GM18858 (cell line): ENCODE results near the gene NPFFR1.
A peak's percentile ranks its signal among the peaks of the same experiment; 100 is the strongest.

Experiments
- ATAC-seq: cut with Tn5 transposase; IDR thresholded peaks from one replicate; pipeline ENCODE4 v1.9.1; 2021; ENCODE audit not compliant: unreplicated experiment

Gene NPFFR1

DNA sequence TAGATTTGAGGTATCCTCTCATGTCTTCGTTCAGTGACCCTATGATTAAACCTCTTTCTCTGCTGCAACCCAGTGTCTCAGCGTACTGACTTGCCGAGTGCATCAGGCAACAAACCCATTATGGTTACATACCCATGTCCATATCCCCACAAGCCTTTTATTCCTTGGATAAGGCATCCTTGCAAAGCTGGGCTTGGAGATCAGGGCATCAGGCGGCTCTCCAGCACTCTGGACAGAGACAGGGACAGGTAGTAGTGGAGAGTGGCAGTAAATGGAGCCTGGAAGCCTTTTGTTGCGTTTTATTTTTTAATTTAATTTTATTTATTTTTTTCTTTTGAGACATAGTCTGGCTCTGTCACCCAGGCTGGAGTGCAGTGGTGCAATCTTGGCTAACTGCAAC is 32.0 kb upstream of the NPFFR1 start:
- ATAC-seq, result no peak

- no peak for ATAC-seq
Observed at GRCh38 chr10:70315276-70315675, 31.5 kb upstream of the NPFFR1 start.

- no peak for ATAC-seq
Observed at GRCh38 chr10:70312972-70313371, 29.2 kb upstream of the NPFFR1 start.

DNA sequence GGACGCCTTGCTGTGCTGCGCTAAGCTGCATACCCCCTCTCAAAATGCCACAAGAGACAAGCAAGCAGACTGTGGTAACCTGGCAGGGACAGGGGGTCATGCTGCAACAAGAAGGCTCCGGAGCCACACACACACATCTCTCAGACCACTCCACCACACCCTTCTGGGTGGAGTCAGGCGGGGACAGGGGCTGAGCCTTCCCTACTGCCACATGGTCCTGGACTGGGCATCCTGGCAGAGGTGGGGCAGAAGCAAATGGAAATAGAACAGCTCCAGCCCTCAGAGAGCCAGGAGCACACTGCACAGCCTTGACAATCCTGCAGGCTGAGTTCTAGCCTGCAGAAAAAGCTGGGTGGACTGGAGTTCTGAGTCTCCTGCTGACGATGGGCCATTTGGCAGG is 28.4 kb upstream of the NPFFR1 start:
- no peak for ATAC-seq

DNA sequence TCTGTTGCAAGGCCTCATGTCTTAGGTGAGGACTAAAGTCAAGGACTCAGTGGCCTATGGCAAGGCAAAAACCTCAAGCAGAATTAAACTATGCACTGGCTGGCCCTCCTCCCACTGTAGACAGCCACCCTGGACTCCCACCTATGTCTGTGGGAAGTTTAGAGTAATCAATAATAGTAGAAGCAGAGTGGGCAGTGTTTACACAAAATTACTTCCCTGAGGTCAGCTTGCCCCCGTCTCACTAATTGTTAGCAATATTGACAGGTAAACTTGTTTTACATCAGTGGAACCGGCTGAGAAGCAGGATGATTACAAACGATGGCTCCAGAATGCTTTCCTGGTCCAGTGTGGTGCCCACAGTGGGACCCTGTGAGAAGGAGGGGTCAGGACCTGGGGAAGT is 27.9 kb upstream of the NPFFR1 start:
- no peak for ATAC-seq

- ATAC-seq, result no peak
Observed at GRCh38 chr10:70309661-70310060, 25.9 kb upstream of the NPFFR1 start.

DNA sequence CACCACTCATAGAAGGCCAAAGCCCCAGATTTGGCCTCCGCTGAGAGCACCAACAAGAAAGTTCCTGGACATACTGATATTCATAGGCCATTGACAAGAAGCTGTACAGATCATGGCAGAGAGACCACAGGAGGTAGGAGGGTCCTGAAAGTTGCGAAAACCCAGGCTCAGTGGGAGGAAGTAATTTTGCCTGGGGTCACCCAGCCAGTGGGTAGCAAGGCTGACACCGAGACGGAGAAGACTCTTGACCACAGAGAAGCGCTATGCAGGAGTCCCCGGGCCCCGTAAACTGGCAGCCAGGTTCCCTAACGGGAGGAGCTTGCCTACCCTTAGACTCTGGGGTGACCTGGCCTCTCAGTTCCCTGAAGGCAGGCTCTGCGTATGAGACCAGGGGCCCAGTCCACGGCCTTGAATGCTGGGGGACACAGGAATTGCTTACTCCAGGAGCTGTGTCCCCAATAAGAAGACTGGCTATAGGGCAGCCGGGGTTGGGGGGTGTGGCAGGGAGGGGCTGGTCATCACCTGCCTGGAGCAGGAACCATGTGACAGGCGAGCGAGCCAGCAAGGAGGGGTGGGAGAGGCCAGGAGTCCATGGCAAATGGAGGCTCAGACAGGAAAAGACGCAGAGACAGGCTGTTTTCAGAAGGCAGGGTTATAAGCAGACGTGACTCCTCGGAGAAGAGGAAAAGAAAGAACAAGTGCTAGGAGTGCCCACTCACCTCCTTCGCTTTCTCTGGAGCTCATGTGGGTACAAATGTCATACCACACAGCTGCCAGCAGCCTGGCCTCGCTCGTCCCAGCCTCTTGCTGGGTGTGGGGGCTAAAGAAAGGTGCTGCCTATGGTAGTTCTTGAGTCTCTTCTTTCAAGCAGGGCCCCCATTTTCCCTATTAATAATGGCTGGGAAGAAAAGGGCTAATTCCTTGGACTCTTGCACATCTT is 24.6 kb upstream of the NPFFR1 start:
- ATAC-seq, result no peak

DNA sequence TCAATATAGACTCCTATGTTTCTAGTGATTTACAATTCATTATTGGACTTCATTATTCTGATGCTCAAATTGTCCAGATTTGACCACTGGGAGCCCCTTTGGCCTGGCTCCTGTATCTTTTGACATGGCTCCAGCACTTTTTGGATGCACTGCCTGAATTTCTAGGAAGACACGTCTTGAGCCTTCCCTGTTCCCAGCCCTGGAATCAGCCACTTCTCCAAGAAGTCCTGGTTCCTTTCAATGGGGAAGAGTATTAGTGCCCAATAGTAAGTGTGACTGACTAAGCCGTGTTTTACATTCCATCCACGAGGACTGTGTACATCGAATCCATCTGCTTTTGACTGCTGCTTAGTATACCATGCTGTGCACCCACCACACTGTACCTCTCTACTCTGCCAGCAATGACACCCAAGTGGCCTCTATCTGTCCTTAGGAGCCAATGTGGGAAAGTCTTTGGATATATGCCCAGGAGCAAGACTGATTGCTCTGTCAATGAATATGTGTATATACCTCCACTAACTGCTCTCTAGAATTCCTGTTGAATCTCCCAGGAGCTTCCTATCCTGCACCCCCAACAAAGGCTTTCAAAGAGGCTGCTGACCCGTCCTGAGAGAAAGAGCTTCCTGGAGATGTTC is 23.2 kb upstream of the NPFFR1 start:
- ATAC-seq, result no peak

DNA sequence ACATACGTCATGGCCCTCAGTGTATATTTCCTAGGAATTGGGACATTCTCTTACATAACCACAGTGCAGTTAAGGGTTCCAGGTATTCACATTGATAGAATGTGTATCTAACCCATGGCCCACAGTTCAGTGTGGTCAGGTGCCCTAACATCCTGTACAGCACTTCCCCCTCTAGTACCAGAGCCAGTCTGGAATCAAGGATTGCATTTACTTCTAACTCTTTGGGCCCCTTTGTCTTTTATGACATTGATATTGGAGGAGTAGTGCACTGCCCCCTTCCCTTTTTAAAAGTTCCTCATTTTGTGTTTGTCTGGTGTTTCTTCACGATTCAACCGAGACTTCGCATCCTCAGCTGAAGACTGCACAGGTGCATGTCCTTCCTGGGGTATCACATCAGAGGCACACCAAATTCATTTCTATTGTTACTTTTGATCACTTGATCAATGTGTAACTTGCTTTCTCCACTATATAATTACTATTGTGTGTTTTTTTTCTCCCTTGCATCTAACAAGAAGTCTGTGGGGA is 22.4 kb upstream of the NPFFR1 start:
- ATAC-seq, result no peak

DNA sequence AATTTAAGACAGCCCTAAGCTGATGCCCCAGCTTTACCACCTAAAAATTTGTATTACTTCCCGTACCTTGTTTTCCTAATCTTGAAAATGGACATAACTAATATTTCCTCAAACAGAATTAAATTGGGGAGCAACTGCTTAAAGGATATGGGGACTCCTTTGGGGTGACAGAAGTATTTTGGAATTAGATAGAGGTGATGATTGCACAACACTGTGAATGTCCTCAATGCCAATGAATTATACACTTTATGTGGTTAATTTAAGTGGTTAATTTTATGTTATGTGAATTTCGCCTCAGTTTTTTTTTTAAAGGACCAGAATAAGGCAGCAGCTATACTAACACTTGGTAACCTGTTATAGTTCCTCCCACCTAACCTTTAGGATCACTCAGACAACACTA is 19.9 kb upstream of the NPFFR1 start:
- no peak for ATAC-seq

DNA sequence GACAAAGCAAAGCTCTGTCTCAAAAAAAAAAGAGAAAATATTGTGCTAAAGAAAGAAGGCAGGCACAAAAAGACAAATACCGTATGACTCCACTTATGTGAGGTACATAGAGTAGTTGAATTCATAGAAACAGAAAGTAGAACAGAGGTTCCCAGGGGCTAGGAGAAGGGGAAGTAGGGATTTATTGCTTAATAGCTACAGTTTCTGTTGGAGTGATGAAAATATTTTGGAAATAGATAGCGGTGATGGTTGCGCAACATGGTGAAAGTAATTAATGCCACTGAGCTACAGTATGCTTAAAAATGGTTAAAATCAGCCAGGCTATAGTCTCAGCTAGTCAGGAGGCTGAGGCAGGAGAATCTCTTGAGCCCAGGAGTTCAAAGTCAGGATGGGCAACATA is 18.5 kb upstream of the NPFFR1 start:
- ATAC-seq, result no peak

DNA sequence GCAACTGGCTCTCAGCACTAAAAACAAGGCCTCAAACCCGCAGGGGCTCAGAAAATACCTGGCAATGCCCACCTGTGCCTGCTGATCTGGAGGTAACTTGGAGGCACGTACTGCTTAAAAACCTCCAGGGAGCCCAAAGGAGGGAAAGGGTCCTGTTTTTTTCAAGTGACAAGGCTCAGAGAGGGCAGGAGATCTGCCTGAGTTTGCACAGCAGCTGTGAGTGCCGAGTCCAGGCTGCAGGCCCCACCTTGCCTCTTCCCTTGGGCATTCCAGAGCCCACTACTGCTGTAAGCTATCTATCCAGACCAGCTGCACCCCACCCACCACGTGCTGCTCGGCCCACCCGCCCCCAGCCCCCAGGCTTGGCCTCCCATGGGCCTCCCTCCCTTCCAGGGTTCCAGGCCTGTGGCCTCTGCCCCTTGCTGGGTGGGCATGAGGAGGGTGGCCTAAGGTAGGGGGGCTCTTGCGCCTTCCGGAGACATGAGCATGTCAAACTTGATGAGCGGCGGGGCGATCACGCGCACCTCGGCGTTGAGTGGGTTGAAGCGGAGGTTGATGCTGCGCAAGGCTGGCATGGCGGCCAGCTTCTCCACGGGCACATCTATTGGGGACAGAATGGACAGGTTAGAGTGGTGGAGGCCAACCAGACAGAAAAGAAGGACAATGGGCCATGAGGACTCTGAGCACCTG is 17.2 kb upstream of the NPFFR1 start:
- ATAC-seq, result no peak

DNA sequence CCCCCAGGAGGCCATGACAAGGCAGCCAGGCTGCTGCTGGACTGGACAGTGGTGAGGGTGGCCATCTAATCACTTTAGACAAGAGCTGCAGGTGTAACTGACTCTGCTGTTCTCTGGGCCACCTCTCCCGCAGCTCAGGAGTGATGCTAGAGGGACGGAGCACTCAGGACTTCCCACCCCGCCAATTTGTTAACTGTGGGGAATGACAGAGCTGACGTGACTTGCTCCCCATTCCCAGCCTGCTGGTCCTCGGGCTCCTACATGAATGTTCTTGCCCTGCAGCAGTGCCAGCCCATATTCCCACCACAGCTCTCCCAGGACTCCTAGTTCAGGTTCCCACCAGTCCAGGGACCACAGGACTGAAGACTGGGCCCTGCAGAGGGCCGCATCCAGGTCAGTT is 16.7 kb upstream of the NPFFR1 start:
- ATAC-seq, result no peak

- no peak for ATAC-seq
Observed at GRCh38 chr10:70299876-70300275, 16.1 kb upstream of the NPFFR1 start.

- ATAC-seq, result no peak
Observed at GRCh38 chr10:70298393-70298792, 14.6 kb upstream of the NPFFR1 start.

GRCh38 chr10:70297224-70297623 is 13.4 kb upstream of the NPFFR1 start:
- ATAC-seq, result no peak

DNA sequence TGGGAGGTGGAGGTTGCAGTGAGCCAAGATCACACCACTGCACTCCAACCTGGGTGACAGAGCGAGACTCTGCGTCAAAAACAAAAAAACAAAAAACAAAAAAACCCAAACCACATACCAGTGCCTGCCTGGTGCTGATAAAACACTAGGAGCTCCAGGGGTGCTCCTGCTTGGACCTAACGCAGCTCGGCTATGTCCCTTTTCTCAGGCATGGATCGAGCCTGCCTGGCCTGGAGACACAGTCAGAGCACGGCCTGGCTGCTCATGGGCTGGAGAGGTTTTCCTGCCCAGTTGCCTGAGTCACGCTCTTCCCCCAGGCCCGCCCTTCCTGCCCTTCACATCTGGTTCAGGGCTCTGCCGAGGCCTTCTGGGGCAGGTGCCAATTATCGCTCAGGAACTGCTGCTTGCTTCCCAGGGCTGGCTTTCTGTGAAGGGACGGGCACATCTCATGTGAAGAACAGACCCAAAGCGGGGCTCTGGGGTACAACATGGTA is 12.6 kb upstream of the NPFFR1 start:
- ATAC-seq, result no peak

DNA sequence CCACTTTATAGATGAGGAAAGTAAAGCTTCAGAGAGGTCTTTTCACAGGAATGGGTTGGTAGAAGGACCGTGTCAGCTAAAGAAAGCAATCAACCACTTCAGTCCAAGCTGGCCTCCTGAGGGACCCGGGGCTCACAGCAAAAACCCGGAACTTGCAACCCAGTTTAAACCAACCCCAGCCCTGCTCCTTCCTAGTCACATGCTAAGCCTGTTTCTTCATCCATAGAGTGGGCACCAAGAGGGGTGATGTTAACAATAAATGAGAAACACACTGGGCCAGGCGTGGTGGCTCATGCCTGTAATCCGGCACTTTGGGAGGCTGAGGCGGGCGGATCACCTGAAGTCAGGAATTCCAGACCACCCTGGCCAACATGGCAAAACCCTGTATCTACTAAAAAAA is 12.1 kb upstream of the NPFFR1 start:
- no peak for ATAC-seq

DNA sequence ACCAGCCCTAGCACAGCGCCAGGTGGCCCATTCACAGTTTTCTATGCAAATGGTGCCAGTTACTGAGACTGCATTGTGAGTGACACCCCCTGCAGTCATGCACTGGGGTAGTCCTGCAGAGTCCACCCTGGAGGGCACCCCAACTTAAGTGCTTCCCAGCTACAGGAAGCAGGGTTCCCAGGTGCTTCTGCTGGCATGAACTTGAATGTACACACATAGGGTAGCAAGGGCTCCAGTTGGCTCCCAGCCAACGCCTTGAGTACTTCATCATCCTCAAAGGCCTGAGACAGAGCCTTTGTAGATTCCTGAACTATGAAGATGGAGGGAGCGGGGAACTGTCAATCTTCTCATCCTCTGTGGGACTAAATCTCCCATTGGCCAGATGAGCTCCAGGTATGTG is 11.5 kb upstream of the NPFFR1 start:
- no peak for ATAC-seq

GRCh38 chr10:70293169-70293843 is 9.5 kb upstream of the NPFFR1 start:
- peak; percentile 57 for ATAC-seq

GRCh38 chr10:70292004-70292403 is 8.2 kb upstream of the NPFFR1 start:
- ATAC-seq, result no peak
